ENCODE measurements around the gene PTPRB.
"Not testable (repeated sequence)": the region's sequence is repeated elsewhere in the genome, so short reads cannot be mapped to it uniquely, and the experiment has no call there.

The PTPRB gene

GRCh38 chr12:70549340-70550179, 87.7 kb downstream of the PTPRB start:
- no peak for DNase-seq

- peak in 1 of 56 donors; percentile 19 for DNase-seq
Observed at GRCh38 chr12:70543444-70543843, 93.8 kb downstream of the PTPRB start.

- no peak for DNase-seq
Observed at GRCh38 chr12:70540996-70541395, 96.2 kb downstream of the PTPRB start.

GRCh38 chr12:70536650-70537049, 100.6 kb downstream of the PTPRB start:
- peak in 4 of 56 donors; percentile 9 to 22 (median 20) for DNase-seq

DNA sequence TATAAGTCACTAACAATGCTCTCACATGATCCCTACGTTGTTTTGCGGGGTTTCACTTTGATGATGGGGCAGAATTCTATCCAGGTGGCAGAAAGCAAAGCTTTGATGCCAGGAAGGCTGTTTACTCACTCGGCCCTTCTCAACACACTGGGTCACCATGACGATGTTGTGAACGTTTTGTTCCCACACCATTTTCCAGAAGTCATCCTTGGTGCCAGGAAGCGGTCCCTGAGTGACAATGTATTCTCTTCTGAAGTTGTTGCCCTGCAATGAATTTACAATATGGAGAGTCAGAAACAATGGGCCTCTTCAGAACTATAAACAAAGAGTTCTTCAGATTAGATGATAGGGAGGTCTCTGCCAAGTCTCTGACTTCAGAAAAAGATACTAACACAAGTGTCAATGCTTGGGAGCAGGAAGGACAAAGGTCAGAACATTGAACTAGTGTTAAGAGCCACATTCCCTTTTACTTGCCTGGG, 101.3 kb downstream of the PTPRB start:
- peak in 51 of 56 donors; percentile 12 to 85 (median 62) for DNase-seq

DNA sequence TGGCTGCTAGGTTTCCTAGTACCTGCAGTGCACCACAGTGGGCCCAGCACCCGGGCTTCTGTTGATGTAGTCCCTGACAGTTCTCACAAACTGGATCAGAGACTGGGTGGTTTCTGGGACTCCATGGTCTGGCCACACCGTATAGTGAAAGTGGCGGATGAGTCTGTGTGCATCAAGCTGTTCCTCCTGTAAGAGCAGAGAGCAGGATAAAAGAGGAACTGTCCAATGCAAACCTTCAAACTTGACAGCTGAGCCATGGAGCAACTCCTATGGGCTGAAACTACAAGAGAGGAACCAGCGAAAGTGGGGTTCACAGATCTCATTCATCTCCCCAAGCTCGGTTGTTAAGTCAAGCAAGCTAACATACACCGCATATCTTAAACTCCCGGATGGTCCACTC, 102.8 kb downstream of the PTPRB start:
- DNase-seq, result peak in 1 of 56 donors; percentile 6

- DNase-seq, result no peak
Observed at GRCh38 chr12:70529647-70530046, 107.6 kb downstream of the PTPRB start.

GRCh38 chr12:70520847-70521246, 116.4 kb downstream of the PTPRB start:
- DNase-seq, result no peak

GRCh38 chr12:70513426-70513825, 123.8 kb downstream of the PTPRB start:
- no peak for DNase-seq

DNA sequence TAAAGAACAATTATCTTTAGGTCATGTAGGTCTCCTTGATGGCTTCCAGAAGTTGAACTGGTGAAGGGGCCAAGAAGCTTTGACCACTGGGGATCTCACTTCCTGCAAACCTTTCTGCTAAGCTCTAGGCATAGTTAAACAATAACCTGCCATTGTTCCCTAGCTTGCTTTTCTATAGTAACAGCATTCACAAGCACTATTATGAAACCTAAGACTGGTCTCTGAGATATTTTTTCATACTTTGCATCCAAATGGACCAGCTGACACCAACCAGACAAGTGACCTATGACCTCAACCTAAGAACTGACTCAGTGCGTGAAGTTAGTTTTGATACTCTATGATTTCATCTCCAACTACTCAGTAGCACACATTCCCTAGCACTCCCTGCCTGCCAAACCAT, 129.1 kb downstream of the PTPRB start:
- DNase-seq, result no peak

DNA sequence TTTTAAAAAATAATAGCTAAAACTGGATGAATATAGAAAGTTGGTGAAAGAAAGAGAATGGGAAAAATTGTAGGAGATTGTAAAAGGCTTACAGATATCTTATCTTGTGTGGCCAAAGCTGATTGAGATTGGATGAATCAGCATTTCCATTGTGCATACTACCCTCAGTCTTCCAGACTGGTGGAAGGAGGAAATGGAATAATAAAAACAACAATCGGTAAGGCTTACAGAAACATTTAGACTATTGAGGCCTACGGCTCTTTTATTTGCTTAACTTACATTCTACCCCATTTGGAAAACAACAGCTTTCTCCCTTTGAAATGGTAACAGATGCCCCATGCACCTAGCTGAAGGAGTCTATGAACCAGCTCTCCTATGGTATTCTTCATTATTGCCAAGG, 129.8 kb downstream of the PTPRB start:
- no peak for DNase-seq

DNA sequence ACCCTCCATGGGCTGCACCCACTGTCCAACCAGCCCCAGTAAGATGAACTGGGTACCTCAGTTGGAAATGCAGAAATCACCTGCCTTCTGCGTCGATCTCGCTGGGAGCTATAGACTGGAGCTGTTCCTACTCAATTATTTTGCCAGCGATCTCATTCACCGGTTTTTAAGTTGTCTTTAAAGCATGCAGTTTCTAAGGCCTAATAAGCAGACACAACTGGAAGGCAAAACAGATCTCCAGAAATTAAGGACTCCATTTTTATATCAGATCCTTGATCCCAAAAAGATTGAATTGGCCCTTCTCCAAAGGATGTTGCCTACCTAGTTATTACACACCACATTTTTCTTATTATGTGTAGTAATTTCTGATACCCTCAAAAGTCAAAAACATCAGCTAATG, 139.7 kb downstream of the PTPRB start:
- no peak for DNase-seq

DNA sequence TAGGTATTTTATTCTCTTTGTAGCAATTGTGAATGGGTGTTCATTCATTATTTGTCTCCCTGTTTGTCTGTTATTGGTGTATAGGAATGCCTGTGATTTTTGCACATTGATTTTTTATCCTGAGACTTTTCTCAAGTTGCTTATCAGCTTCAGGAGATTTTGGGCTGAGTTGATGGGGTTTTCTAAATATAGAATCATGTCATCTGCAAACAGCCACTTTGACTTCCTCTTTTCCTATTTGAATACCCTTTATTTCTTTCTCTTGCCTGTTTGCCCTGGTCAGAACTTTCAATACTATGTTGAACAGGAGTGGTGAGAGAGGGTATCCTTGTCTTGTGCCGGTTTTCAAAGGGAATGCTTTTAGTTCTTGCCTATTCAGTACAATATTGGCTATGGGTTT, 144.3 kb downstream of the PTPRB start:
- not testable (repeated sequence) for DNase-seq

- DNase-seq, result not testable (repeated sequence)
Observed at GRCh38 chr12:70490928-70491327, 146.3 kb downstream of the PTPRB start.

DNA sequence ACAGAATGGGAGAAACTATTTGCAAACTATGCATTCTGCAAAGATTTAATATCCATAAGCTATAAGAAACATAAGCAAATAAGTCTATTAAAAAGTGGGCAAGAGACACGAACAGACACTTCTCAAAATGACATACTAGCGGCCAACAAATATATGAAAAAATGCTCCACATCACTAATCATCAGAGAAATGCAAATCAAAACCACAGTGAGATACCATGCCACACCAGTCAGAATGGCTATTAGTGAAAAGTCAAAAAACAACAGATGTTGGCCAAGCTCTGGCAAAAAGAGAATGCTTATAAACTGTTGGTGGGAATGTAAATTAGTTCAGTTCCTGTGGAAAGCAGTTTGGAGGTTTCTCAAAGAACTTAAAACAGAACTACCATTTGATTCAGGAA, 149.8 kb downstream of the PTPRB start:
- DNase-seq, result no peak

GRCh38 chr12:70486588-70486987, 150.6 kb downstream of the PTPRB start:
- DNase-seq, result no peak

GRCh38 chr12:70485704-70486103, 151.5 kb downstream of the PTPRB start:
- no peak for DNase-seq

DNA sequence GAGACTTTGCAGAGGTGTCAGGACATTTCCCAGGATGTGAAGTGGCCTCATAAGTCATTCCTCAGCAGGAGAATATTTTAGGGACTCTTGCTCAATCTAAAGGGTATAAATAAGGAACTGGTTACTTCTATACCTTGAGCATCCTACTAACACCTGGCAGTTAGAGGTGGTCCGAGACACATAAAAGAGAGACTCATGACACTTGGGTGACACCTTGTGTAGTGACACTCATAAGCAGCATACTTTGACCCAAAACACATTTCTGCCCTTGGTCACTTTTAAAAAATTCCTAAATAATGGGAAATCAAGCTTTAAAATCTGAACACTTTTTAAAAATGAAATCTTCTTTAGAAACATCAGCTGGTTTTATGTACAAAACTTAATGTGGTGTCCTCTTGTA, 152.8 kb downstream of the PTPRB start:
- DNase-seq, result no peak

GRCh38 chr12:70482764-70483163, 154.5 kb downstream of the PTPRB start:
- DNase-seq, result no peak

DNA sequence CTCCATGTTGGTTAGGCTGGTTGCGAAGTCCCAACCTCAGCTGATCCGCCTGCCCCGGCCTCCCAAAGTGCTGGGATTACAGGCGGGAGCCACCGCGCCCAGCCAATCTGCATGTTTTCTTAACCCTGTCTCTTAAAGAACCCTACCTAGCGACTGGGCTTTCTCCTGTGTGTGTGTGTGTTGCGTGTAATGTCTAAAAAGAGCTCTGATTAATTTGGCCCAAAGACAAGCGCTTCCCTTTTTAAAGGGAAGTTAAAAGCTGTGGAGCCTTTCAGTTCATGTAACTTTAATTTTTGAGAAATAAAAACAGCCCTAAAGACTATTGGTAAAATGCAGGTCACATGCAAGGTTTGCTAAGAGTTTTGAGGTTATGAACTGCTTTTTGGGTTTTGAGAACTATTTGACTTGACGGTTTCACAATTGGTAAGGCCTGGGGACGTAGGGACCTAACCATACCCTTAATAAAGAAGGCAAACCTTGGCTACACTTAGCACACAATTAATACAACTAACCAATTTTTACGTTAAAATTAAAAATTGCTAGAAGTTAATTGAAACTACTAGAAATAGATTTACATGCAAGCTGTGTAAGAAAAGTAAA, 167.9 kb downstream of the PTPRB start:
- no peak for DNase-seq

DNA sequence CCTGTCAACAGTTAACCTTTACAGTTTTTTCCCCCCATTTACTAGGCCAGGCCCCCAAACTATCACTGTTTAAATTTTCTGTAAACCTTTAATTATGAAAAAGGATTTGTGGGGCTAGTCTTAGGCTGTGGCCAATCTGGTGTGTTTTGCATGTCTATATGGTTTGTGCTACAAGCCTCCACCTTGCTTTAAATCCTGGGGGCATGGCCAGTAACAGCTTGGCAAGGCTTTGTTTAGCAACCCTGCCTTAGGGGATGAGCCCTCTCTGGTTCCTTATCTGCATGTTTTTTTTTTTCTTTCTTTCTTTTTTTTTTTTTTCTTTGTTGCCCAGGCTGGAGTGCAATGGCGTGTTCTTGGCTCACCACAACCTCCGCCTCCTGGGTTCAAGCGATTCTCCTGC, 168.5 kb downstream of the PTPRB start:
- DNase-seq, result no peak

GRCh38 chr12:70467918-70468733, 169.1 kb downstream of the PTPRB start:
- no peak for DNase-seq

Data from nucleus accumbens (tissue), 56 donors.